ENCODE measurements around the gene CREB5.

GRCh38 chr7:28784171-28784902 lies 372.0 kb downstream of the CREB5 start:
- TF ChIP-seq POLR2AphosphoS5 (IDR thresholded peaks at IDR 0.05; ENCODE audit: low read depth, low read length) (peak; percentile 63), REST (IDR thresholded peaks at IDR 0.05; ENCODE audit: insufficient read depth in 1 of 2, low read depth in 2 of 2, low read length in 2 of 2) (0 out of 4 replicates have a peak, but pooled peaks of 1 of the 2 experiments have one; percentile 3), TAF1 (IDR thresholded peaks at IDR 0.05; ENCODE audit: borderline replicate concordance, insufficient read depth, low read length) (no peak), SIN3A (IDR thresholded peaks at IDR 0.05; ENCODE audit: borderline replicate concordance, insufficient read depth, low read length) (peak; percentile 87; the same call in 1 of the 2 replicates)
